HK-2 (cell line): ENCODE data around the gene C9orf152.

Experiments
- DNase-seq: peaks from one replicate; pipeline ENCODE4 v3.0.0-alpha.2; 2018; ENCODE audit not compliant: unreplicated experiment

The C9orf152 gene

GRCh38 chr9:110183208-110184145, 24.5 kb downstream of the C9orf152 start:
- peak; percentile 42 for DNase-seq

GRCh38 chr9:110180511-110181434, 27.2 kb downstream of the C9orf152 start:
- no peak for DNase-seq

GRCh38 chr9:110179734-110180133, 28.2 kb downstream of the C9orf152 start:
- DNase-seq: no peak

- no peak for DNase-seq
Measured at GRCh38 chr9:110178281-110178680, 29.7 kb downstream of the C9orf152 start.

GRCh38 chr9:110175275-110175968, 32.5 kb downstream of the C9orf152 start:
- DNase-seq: no peak

GRCh38 chr9:110173322-110173642, 34.7 kb downstream of the C9orf152 start:
- DNase-seq: no peak

- DNase-seq: no peak
Measured at GRCh38 chr9:110170357-110171257, 37.4 kb downstream of the C9orf152 start.

- DNase-seq: no peak
Measured at GRCh38 chr9:110168486-110168885, 39.5 kb downstream of the C9orf152 start.

- DNase-seq: no peak
Measured at GRCh38 chr9:110161940-110162339, 46.0 kb downstream of the C9orf152 start.

GRCh38 chr9:110160685-110161084, 47.3 kb downstream of the C9orf152 start:
- DNase-seq: no peak

- no peak for DNase-seq
Measured at GRCh38 chr9:110160123-110160522, 47.8 kb downstream of the C9orf152 start.

- no peak for DNase-seq
Measured at GRCh38 chr9:110157823-110158664, 49.9 kb downstream of the C9orf152 start.

GRCh38 chr9:110156902-110157301, 51.1 kb downstream of the C9orf152 start:
- no peak for DNase-seq

GRCh38 chr9:110156416-110156815, 51.5 kb downstream of the C9orf152 start:
- no peak for DNase-seq

GRCh38 chr9:110155751-110156150, 52.2 kb downstream of the C9orf152 start:
- no peak for DNase-seq

- DNase-seq: no peak
Measured at GRCh38 chr9:110153431-110153830, 54.5 kb downstream of the C9orf152 start.

GRCh38 chr9:110152704-110153374, 55.1 kb downstream of the C9orf152 start:
- DNase-seq: no peak
